Measurements from ENCODE around the gene KCNC1. TPM values are rescaled to one million over a fixed set of nuclear protein-coding genes. Genes with fewer than 3 reads are reported as not detected.

The KCNC1 gene
- total RNA-seq, 1 donor = not detected

DNA sequence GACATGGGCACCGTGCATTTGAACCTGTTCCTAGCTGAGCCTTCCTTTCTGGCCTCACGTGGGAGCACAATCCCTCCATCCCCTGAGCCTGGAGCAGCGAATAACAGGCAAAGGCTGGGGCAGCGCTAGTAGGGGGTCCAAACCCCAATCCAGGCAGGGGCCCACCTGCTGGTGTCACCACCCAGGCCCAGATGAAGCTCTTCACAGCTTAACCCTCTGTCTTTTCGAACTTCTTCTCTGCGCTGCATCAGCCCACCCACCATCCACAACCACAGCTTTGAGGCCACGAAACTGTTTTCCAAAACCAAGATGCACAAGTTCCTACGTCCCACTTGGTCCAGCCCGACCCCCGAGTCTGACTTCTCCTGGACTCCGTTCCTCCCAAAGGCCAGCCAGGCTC, 11.5 kb downstream of the KCNC1 start:
- no peak overlapping the region for H3K4me3 ChIP-seq (ENCODE audit: low read depth, low read length)
- no peak for DNase-seq (ENCODE audit: low read depth)
- no peak for TF ChIP-seq CTCF (IDR thresholded peaks at IDR 0.05; ENCODE audit: insufficient read depth, low read depth, low read length)

DNA sequence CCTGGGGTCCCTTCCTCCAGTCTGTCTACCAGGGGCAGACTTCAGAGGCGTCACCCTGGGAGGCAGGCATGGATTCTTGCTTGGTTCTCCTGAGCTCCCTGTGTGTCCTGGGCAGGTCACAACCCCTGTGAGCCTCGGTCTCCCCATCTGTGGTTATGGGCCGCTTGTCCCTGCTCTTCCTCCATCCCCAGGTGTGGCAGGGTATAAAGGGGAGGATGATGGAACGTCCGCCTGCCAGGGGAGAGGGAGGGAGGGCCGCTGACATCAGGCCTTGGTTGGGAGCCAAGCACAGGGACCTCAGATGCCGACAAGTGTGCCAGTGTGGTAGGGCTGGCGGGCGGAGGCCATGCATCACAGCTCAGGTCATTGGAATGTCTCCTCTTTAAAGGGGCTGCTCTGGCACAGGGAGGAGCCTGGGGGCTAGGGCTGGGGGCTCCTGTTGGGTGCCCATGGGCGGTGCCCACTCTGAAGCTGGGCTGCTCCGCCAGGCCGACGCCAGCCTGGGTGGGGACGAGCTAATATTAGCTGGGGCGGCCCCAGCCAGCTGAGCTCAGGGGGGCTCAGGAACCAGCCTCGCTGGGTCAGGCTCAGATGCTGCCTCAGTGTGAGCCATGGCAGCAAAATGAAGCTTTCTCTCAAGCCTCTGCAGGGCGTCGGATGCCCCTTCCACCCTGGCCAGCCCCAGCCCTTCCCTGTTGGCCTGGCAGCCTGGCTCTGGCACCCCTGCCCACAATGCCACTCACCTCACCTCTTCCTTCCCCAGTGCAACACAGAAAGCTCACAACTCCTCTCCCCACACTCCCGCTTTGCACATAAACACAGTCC, 12.8 kb downstream of the KCNC1 start:
- H3K4me3 ChIP-seq (ENCODE audit: low read depth, low read length) = no peak overlapping the region
- no peak for TF ChIP-seq CTCF (IDR thresholded peaks at IDR 0.05; ENCODE audit: insufficient read depth, low read depth, low read length)
- DNase-seq (ENCODE audit: low read depth) = no peak

- DNase-seq (ENCODE audit: low read depth) = no peak
- TF ChIP-seq CTCF (IDR thresholded peaks at IDR 0.05; ENCODE audit: insufficient read depth, low read depth, low read length) = no peak
- H3K4me3 ChIP-seq (ENCODE audit: low read depth, low read length) = no peak overlapping the region
These were observed 13.5 kb downstream of the KCNC1 start for GRCh38 chr11:17748044-17748443.

- no peak overlapping the region for H3K4me3 ChIP-seq (ENCODE audit: low read depth, low read length)
- no peak for TF ChIP-seq CTCF (IDR thresholded peaks at IDR 0.05; ENCODE audit: insufficient read depth, low read depth, low read length)
- DNase-seq (ENCODE audit: low read depth) = no peak
These were observed 14.5 kb downstream of the KCNC1 start for GRCh38 chr11:17748761-17749721.

DNA sequence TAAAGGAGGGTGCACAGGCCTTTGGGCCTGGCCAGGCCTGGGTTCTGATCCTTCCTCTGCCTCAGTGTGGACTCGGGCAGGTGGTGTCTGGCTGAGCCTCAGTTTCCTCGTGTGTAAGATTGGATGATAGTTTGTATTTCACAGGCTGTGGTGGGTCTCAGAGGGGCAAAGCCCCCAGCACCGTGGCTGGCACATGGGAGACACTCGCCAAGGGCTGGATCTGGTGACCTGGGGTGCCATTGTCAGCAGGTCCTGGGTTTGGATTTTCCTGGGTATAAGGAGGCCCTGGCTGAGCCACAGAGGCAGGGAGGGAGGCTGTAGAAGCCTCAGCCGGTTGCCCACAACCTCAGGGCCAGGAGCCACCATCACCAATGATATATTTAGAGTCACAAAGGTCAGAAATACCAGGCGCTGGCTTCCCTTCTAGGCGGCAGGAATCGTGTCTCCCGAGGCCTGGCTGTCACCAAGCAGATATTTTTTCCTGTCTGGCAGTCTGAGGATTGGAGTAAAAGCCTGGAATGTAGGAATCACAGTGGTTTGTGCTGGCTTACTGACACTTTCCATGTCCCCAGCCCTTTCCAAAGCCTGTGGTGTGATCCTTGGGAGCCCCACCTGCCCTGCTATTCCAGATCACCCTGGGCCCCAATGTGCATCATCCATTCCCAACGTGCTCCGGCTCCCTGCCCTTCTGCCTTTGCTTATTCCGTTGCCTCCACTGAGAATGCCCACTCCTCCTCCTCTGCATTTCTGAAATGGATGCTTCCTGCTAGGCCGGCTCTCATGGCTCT, 15.6 kb downstream of the KCNC1 start:
- no peak overlapping the region for H3K4me3 ChIP-seq (ENCODE audit: low read depth, low read length)
- DNase-seq (ENCODE audit: low read depth) = no peak
- no peak for TF ChIP-seq CTCF (IDR thresholded peaks at IDR 0.05; ENCODE audit: insufficient read depth, low read depth, low read length)

DNA sequence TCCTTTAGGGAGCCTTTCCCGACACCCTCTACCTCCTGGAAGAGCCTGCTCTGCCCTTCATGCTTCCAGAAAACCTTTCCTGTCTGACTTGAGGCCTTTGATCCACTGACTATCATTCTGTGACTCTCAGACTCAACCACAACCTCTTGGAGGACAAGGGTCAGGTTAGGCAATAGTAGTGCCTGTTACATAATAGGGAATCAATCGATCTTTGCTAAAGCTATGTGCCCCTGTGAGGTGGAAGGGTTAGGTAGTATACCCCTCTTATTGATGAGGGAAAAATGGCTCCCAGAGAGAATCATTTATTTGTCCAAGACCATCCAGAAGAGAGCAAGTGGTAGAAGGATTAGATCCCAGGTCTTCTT, 16.2 kb downstream of the KCNC1 start:
- no peak for TF ChIP-seq CTCF (IDR thresholded peaks at IDR 0.05; ENCODE audit: insufficient read depth, low read depth, low read length)
- DNase-seq (ENCODE audit: low read depth) = no peak
- H3K4me3 ChIP-seq (ENCODE audit: low read depth, low read length) = no peak overlapping the region
